IMR-90 (cell line): ENCODE results near the gene ZNF445. TPM values are rescaled to one million over a fixed set of nuclear protein-coding genes. Genes with fewer than 3 reads are reported as not detected.
"Not testable (repeated sequence)": the region's sequence is repeated elsewhere in the genome, so short reads cannot be mapped to it uniquely, and the experiment has no call there.

ENCODE experiments used
- ATAC-seq: fragments of 200-7000 bp; cut with Tn5 transposase; 2 replicates; pipeline ENCODE4 v1.9.1; 2020; ENCODE audit warnings: low read depth, mild to moderate bottlenecking, moderate library complexity
- BruUV-seq: library from RNA; stranded (reverse); fragments of 400-500 nt; replicated peaks from 2 replicates; lab custom pipeline; 2021; lab: Mats Ljungman, UMichigan
- CTCF ChIA-PET: fragments of 300-600 bp; formaldehyde crosslinking; extraction: SDS; loops from one replicate; lab custom pipeline; 2021; ENCODE audit warnings: antibody characterized with exemption; lab: Yijun Ruan, JAX
- POLR2A ChIA-PET: fragments of 300-600 bp; sonication (Branson Sonifier 250); formaldehyde crosslinking; loops from one replicate; lab custom pipeline; 2022; ENCODE audit warnings: antibody characterized with exemption; ENCODE audit not compliant: unreplicated experiment; lab: Charles Lee
- DNase-seq: peaks from one replicate; pipeline ENCODE4 v3.0.0; 2013
- H2AFZ ChIP-seq: replicated peaks from 2 replicates; pipeline ENCODE3; 2013; ENCODE audit warnings: low read length, mild to moderate bottlenecking; ENCODE audit not compliant: poor library complexity
- H2AK5ac ChIP-seq: 2 replicates; pipeline ENCODE4 v1.6.1; 2013; ENCODE audit warnings: low read depth, low read length, inconsistent platforms
- H2AK9ac ChIP-seq: replicated peaks from 2 replicates; pipeline ENCODE3; 2013; ENCODE audit warnings: mild to moderate bottlenecking, low read depth, low read length, moderate library complexity; ENCODE audit not compliant: poor library complexity
- H2BK120ac ChIP-seq: 2 replicates; pipeline ENCODE4 v1.6.1; 2013; ENCODE audit warnings: low read depth, low read length, inconsistent platforms
- H2BK15ac ChIP-seq: 3 replicates; pipeline ENCODE4 v1.6.1; 2013; ENCODE audit warnings: low read depth, low read length, inconsistent platforms
- H2BK20ac ChIP-seq: 2 replicates; pipeline ENCODE4 v1.6.1; 2013; ENCODE audit warnings: low read depth, mild to moderate bottlenecking, inconsistent platforms, low read length, moderate library complexity
- H2BK5ac ChIP-seq: 2 replicates; pipeline ENCODE4 v1.6.1; 2013; ENCODE audit warnings: mild to moderate bottlenecking, low read depth, low read length, inconsistent platforms; ENCODE audit not compliant: poor library complexity, severe bottlenecking
- H3K14ac ChIP-seq: replicated peaks from 2 replicates; pipeline ENCODE4 v1.6.1; 2013; ENCODE audit warnings: low read depth, low read length, inconsistent platforms
- H3K18ac ChIP-seq: 2 replicates; pipeline ENCODE4 v1.6.1; 2013; ENCODE audit warnings: low read depth, low read length, control low read depth
- H3K23ac ChIP-seq: 2 replicates; pipeline ENCODE4 v1.6.1; 2013; ENCODE audit warnings: low read depth, low read length, inconsistent platforms
- H3K27ac ChIP-seq: 2 replicates; pipeline ENCODE4 v1.5.1; 2013; ENCODE audit warnings: mild to moderate bottlenecking, control low read depth, low read length; ENCODE audit not compliant: insufficient read depth
- H3K27me3 ChIP-seq: 2 replicates; pipeline ENCODE4 v1.6.1; 2013; ENCODE audit warnings: low read length; ENCODE audit not compliant: control insufficient read depth, insufficient read depth
- H3K36me3 ChIP-seq: 2 replicates; pipeline ENCODE4 v1.6.1; 2013; ENCODE audit warnings: low read length, mixed read lengths; ENCODE audit not compliant: control insufficient read depth, insufficient read depth
- H3K4ac ChIP-seq: 2 replicates; pipeline ENCODE4 v1.6.1; 2013; ENCODE audit warnings: low read depth, low read length, inconsistent platforms
- H3K4me1 ChIP-seq: 2 replicates; pipeline ENCODE4 v1.6.1; 2013; ENCODE audit warnings: low read length, mixed read lengths; ENCODE audit not compliant: control insufficient read depth, insufficient read depth
- H3K4me2 ChIP-seq: 2 replicates; pipeline ENCODE4 v1.6.1; 2013; ENCODE audit warnings: low read depth, mild to moderate bottlenecking, control low read depth, low read length, moderate library complexity
- H3K4me3 ChIP-seq: 2 replicates; pipeline ENCODE4 v1.5.1; 2013; ENCODE audit warnings: low read depth, mild to moderate bottlenecking, control low read depth, low read length, moderate library complexity; ENCODE audit not compliant: insufficient read depth
- H3K56ac ChIP-seq: 2 replicates; pipeline ENCODE4 v1.6.1; 2013; ENCODE audit warnings: low read length, inconsistent platforms; ENCODE audit not compliant: insufficient read depth; ENCODE audit errors: extremely low read depth
- H3K79me1 ChIP-seq, 2 experiments: 2 replicates each; pipeline ENCODE4 v1.6.1; 2013; ENCODE audit warnings: low read length in 2 of 2, inconsistent platforms in 1 of 2, low read depth in 1 of 2
- H3K9ac ChIP-seq: 2 replicates; pipeline ENCODE4 v1.6.1; 2013; ENCODE audit warnings: low read depth, low read length, control low read depth
- H3K9me1 ChIP-seq: 2 replicates; pipeline ENCODE4 v1.6.1; 2013; ENCODE audit warnings: low read length, inconsistent platforms; ENCODE audit not compliant: insufficient read depth
- H3K9me3 ChIP-seq: 2 replicates; pipeline ENCODE4 v1.6.1; 2013; ENCODE audit warnings: low read length; ENCODE audit not compliant: control insufficient read depth, insufficient read depth
- H4K20me1 ChIP-seq: 2 replicates; pipeline ENCODE4 v1.6.1; 2013; ENCODE audit warnings: low read length, inconsistent platforms; ENCODE audit not compliant: insufficient read depth
- H4K5ac ChIP-seq: 2 replicates; pipeline ENCODE4 v1.6.1; 2013; ENCODE audit warnings: mild to moderate bottlenecking, low read depth, low read length, control low read depth
- H4K8ac ChIP-seq, 2 experiments: 2 replicates each; pipeline ENCODE4 v1.6.1; 2013; ENCODE audit warnings: low read depth in 2 of 2, low read length in 2 of 2, control low read depth in 1 of 2, inconsistent platforms in 1 of 2
- H4K91ac ChIP-seq: 2 replicates; pipeline ENCODE4 v1.6.1; 2013; ENCODE audit warnings: low read depth, low read length, inconsistent platforms; ENCODE audit not compliant: insufficient read depth
- BHLHE40 ChIP-seq: fragments of 150-350 bp; IDR thresholded peaks from 2 replicates; pipeline ENCODE4 v1.6.1; 2016; ENCODE audit warnings: mild to moderate bottlenecking, low read depth, low read length
- RAD21 ChIP-seq: IDR thresholded peaks from 2 replicates; pipeline ENCODE4 v1.6.1; 2012; ENCODE audit warnings: low read length, improper control_type of control experiment
- RCOR1 ChIP-seq: IDR thresholded peaks from 2 replicates; pipeline ENCODE4 v1.6.1; 2012; ENCODE audit warnings: mild to moderate bottlenecking, low read length, improper control_type of control experiment; ENCODE audit not compliant: insufficient replicate concordance
- WGBS, 2 experiments: methylation state at CpG; one replicate each; pipeline versions ENCODE4 v1.1.5 to v1.1.7; 2013; ENCODE audit warnings: missing lambda C conversion rate in 2 of 2; ENCODE audit not compliant: insufficient read length in 1 of 2; ENCODE audit errors: extremely low coverage in 2 of 2; 5-methylcytosine and 5-hydroxymethylcytosine counted together
- dilution Hi-C: fragments of 300-500 bp; cut with HindIII; formaldehyde crosslinking; loops from one replicate; pipeline ENCODE4 v1.14.3; 2018; ENCODE audit warnings: low sequenced_read_pairs; ENCODE audit not compliant: unreplicated experiment
- in situ Hi-C: fragments of 300-500 bp; cut with MboI; formaldehyde crosslinking; loops from 3 replicates; pipeline ENCODE4 v1.14.3; 2019; ENCODE audit warnings: low sequenced_read_pairs, inconsistent platforms, mixed read lengths
- intact Hi-C: fragments of 100-400 bp; cut with micrococcal nuclease; formaldehyde crosslinking; loops from 2 replicates; pipeline ENCODE4 v1.10.0; 2022
- polyA plus RNA-seq, 3 experiments: library from polyadenylated mRNA; depleted of rRNA; stranded (reverse); fragments of >200 nt; gene quantifications; 2 replicates each; pipeline ENCODE4 v1.2.3, GENCODE V29; 2012; ENCODE audit warnings: low replicate concordance in 1 of 3
- total RNA-seq: library from RNA; depleted of rRNA; stranded (reverse); fragments of >200 nt; gene quantifications from 2 replicates; pipeline ENCODE4 v1.2.3, GENCODE V29; 2012
- TF ChIP-seq, protein P1 (sequence below): conservative IDR thresholded peaks from 2 replicates; pipeline ENCODE4 v1.5.1; 2012; ENCODE audit warnings: mild to moderate bottlenecking, low read depth, low read length, improper control_type of control experiment
- TF ChIP-seq, protein P2 (sequence below): fragments of 150-350 bp; IDR thresholded peaks from 2 replicates; pipeline ENCODE4 v1.6.1; 2017; ENCODE audit warnings: mild to moderate bottlenecking, antibody characterized with exemption, low read length, low read depth

The ZNF445 gene
- total and polyA plus RNA-seq, 2 of the 4 experiments (the other 2 are of a cell fraction), result 3.3 to 6.3 TPM

DNA sequence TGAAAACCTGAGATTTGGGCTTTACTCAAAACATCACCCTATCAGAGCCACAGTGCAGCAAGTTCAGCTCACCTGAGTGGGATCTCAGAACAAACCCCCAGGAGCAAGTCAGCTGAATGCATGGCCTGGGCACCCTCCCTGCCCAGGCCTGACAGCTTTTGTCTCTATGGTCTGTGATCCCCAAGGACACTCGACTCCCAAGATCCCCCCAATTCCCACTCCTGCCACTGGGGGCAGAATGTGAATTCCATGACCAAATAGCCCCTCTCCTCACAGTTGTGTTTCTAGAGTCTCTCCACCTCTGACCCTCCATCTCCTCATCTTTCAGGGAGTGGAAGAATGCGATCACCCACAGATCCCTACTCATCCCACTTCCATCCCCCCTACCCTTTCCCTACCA, 58.9 kb downstream of the ZNF445 start:
- no peak overlapping the region for H2AK5ac ChIP-seq
- in situ Hi-C loops, result no loop called here

DNA sequence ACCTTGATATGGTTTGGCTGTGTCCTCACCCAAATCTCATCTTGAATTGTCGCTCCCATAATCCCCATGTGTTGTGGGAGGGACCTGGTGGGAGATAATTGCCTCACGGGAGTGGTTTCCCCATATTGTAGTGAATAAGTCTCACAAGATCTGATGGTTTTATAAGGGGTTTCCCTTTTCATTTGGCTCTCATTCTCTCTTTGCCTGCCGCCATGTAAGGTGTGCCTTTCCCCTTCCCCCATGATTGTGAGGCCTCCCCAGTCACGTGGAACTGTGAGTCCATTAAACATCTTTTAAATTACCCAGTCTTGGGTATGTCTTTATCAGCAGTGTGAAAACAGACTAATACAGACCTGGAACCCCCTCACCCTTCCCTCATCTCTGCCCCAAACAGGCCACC, 59.4 kb downstream of the ZNF445 start:
- H3K4ac ChIP-seq, H4K5ac ChIP-seq, H4K91ac ChIP-seq, H3K36me3 ChIP-seq, H2AFZ ChIP-seq, H3K4me2 ChIP-seq, H3K18ac ChIP-seq, H3K14ac ChIP-seq, H3K4me1 ChIP-seq, H2AK5ac ChIP-seq, H3K9ac ChIP-seq, H4K20me1 ChIP-seq, H3K27me3 ChIP-seq, H3K79me1 ChIP-seq, H3K4me3 ChIP-seq, H3K56ac ChIP-seq, intact Hi-C loops, dilution Hi-C loops, H2BK20ac ChIP-seq, POLR2A ChIA-PET, H2AK9ac ChIP-seq, H4K8ac ChIP-seq, ATAC-seq, H2BK15ac ChIP-seq, BruUV-seq, H3K9me1 ChIP-seq, in situ Hi-C loops, H2BK120ac ChIP-seq, DNase-seq, H3K23ac ChIP-seq, H2BK5ac ChIP-seq, H3K9me3 ChIP-seq, H3K27ac ChIP-seq: not testable (repeated sequence)
- CTCF ChIA-PET, result interaction anchor here (0.5 kb wide), 1 partner anchor 32 kb away, joined by 4 read pairs; no protein-coding TSS in a partner anchor
- no CpG with 5 or more reads among the region's 4 CpGs for WGBS, 2 experiments

More for the DNA sequence above, 58.9 kb downstream of the ZNF445 start:
- no peaks in the 10 kb centered on the region for H3K79me1 ChIP-seq
- H2BK20ac ChIP-seq, result no peak overlapping the region
- H3K27ac ChIP-seq, result no peak overlapping the region
- H2BK5ac ChIP-seq, result no peak overlapping the region
- dilution Hi-C loops (no loop called here), intact Hi-C loops (no loop called here)
- no peak overlapping the region for H2BK120ac ChIP-seq
- no peak overlapping the region for H3K4me3 ChIP-seq
- no peak overlapping the region for H3K56ac ChIP-seq
- no peak overlapping the region for H4K5ac ChIP-seq
- H3K14ac ChIP-seq, result no peak overlapping the region
- H3K9me3 ChIP-seq, result no peaks in the 10 kb centered on the region
- ATAC-seq (no peak), DNase-seq (no peak)
- H3K36me3 ChIP-seq, result no peaks in the 10 kb centered on the region
- 83% methylated on average over 1 of the region's 2 CpGs; no CpG with 5 or more reads in 1 of the 2 experiments for WGBS, 2 experiments
- no peak overlapping the region for H4K8ac ChIP-seq
- no TSS peak for BruUV-seq
- no peak overlapping the region for H3K9ac ChIP-seq
- H4K91ac ChIP-seq, result no peak overlapping the region
- H3K27me3 ChIP-seq, result peaks cover 2% of the 10 kb centered on the region
- ChIA-PET CTCF (interaction anchor here (0.5 kb wide), 1 partner anchor 31 kb away, joined by 4 read pairs; no protein-coding TSS in a partner anchor), POLR2A (no interaction called here)
- H2BK15ac ChIP-seq, result no peak overlapping the region
- H3K18ac ChIP-seq, result no peak overlapping the region
- peak overlapping the region; percentile 24 for H2AFZ ChIP-seq
- no peaks in the 10 kb centered on the region for H4K20me1 ChIP-seq
- no peak overlapping the region for H3K4ac ChIP-seq
- H3K4me1 ChIP-seq, result no peaks in the 10 kb centered on the region
- H2AK9ac ChIP-seq, result no peak overlapping the region
- no peak overlapping the region for H3K4me2 ChIP-seq
- no peak for TF ChIP-seq RAD21
- no peak for TF ChIP-seq RCOR1
- TF ChIP-seq, protein P1, sequence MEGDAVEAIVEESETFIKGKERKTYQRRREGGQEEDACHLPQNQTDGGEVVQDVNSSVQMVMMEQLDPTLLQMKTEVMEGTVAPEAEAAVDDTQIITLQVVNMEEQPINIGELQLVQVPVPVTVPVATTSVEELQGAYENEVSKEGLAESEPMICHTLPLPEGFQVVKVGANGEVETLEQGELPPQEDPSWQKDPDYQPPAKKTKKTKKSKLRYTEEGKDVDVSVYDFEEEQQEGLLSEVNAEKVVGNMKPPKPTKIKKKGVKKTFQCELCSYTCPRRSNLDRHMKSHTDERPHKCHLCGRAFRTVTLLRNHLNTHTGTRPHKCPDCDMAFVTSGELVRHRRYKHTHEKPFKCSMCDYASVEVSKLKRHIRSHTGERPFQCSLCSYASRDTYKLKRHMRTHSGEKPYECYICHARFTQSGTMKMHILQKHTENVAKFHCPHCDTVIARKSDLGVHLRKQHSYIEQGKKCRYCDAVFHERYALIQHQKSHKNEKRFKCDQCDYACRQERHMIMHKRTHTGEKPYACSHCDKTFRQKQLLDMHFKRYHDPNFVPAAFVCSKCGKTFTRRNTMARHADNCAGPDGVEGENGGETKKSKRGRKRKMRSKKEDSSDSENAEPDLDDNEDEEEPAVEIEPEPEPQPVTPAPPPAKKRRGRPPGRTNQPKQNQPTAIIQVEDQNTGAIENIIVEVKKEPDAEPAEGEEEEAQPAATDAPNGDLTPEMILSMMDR, result 0 out of 2 replicates have a peak, but pooled peaks have one; percentile 5
- TF ChIP-seq BHLHE40, result no peak
- TF ChIP-seq, protein P2, sequence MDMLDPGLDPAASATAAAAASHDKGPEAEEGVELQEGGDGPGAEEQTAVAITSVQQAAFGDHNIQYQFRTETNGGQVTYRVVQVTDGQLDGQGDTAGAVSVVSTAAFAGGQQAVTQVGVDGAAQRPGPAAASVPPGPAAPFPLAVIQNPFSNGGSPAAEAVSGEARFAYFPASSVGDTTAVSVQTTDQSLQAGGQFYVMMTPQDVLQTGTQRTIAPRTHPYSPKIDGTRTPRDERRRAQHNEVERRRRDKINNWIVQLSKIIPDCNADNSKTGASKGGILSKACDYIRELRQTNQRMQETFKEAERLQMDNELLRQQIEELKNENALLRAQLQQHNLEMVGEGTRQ, result no peak
- 0 out of 2 replicates have a peak, but pooled peaks cover 5% of the 10 kb centered on the region for H3K9me1 ChIP-seq
- no peak overlapping the region for H3K23ac ChIP-seq
